T-helper 2 cell treated with Interferon-gamma antibody and Interleukin-4, amounts not matched to agents 5 μg/mL and 100 μg/mL, for 36 hours (primary cell): ENCODE data around the gene CUX1.

Experiments
- DNase-seq: peaks from one replicate; pipeline ENCODE4 v3.0.0; 2021; ENCODE audit warnings: low spot score
- H3K27ac Mint-ChIP-seq: one replicate; pipeline ENCODE4 v1.8.0; 2021; ENCODE audit warnings: mild to moderate bottlenecking, mixed read lengths
- H3K27me3 Mint-ChIP-seq: one replicate; pipeline ENCODE4 v1.8.0; 2021; ENCODE audit warnings: low read depth, mixed read lengths
- H3K36me3 Mint-ChIP-seq: one replicate; pipeline ENCODE4 v1.8.0; 2021; ENCODE audit warnings: low read depth, mixed read lengths
- H3K4me1 Mint-ChIP-seq: one replicate; pipeline ENCODE4 v1.8.0; 2021; ENCODE audit warnings: low read depth, mixed read lengths
- H3K4me3 Mint-ChIP-seq: one replicate; pipeline ENCODE4 v1.8.0; 2022; ENCODE audit warnings: mild to moderate bottlenecking, moderate library complexity, mixed read lengths
- H3K9me3 Mint-ChIP-seq: one replicate; pipeline ENCODE4 v1.8.0; 2021; ENCODE audit warnings: mixed read lengths

CUX1 gene

DNA sequence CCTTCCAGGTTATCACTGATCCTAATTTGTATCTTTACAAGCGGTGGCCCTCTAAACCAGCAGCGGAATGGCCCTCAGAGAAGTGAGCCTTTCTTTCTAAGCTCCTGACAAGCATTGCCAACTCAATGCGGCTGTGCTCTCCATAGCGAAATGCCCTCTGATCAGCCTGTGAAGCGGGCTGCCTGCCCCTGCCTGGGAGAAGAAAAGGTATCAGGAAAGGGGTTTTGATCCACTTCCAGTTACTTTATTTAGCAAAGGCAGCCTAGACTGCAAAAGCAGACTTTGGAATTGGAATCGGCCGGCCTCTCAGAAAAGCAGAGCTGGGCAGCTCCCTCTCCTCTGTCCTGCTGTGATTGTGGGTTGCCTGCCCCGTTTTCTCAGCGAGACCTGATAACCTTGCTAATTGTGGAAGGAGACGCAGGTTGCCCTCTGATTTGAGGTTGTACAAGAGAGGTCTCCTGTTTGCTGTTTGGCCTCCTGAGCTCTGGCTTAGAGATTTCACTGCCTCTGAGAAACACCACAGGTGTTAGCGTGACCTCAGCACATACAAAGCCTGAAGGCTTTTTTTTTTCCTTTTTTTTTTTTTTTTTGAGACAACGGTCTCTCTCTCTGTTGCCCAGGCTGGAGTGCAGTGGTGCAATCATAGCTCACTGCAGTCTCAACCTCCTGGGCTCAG, 415.3 kb downstream of the CUX1 start:
- Mint-ChIP-seq H3K27me3 (no peaks in the 10 kb centered on the region), H3K9me3 (no peaks in the 10 kb centered on the region), H3K4me3 (no peak overlapping the region), H3K36me3 (no peaks in the 10 kb centered on the region), H3K4me1 (no peaks in the 10 kb centered on the region), H3K27ac (no peak overlapping the region)
- no peak for DNase-seq

DNA sequence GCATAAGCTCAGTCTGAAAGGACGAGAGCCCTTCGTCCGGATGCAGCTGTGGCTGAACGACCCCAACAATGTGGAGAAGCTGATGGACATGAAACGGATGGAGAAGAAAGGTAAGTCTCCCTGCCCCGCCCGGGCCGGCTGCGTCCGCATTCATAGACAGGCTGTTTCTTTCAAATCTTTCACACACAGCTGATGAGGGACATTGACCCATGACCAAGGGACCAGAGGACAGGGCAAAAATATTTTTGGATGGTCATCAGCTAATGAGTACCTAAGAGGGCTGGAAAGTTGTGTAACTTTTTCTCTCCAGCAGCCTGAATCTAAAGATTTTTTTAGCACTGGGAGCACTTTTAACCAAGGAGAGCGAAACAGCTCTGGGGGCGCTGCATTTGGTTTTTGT, 416.7 kb downstream of the CUX1 start:
- H3K36me3 Mint-ChIP-seq: no peaks in the 10 kb centered on the region
- no peak overlapping the region for H3K27ac Mint-ChIP-seq
- H3K9me3 Mint-ChIP-seq: no peaks in the 10 kb centered on the region
- H3K4me1 Mint-ChIP-seq: no peaks in the 10 kb centered on the region
- no peaks in the 10 kb centered on the region for H3K27me3 Mint-ChIP-seq
- no peak for DNase-seq
- H3K4me3 Mint-ChIP-seq: no peak overlapping the region

DNA sequence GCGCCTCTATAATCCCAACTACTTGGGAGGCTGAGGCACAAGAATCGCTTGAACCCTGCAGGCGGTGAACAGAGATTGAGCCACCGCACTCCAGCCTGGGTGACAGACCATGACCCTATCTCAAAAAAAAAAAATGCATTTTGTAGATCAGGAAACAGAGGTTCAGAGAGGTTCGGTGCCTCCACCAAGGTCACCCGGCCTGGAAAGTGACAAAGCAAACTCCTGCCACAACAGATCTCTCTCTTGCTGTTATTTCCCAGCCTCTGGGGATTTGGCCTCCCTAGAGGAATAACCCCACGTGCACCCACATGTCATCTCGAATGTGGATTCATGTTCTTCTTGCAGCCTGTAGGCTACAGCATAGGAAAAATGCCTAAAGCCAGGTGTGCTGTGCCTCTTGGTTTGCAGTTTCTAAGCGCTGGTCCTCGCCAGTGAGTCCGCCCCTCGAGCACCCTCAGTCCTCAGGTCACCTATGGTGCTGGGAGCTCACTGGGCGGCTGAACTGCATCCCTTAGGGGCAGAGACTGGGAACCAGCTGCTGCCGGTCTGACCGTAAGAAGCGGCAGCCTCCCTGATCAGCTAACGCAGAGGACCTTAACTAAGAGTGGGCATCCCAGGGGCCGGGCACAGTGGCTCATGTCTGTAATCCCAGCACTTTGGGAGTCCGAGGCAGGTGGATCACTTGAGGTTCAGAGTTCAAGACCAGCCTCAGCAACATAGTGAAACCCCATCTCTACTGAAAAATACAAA, 417.6 kb downstream of the CUX1 start:
- Mint-ChIP-seq H3K9me3 (no peaks in the 10 kb centered on the region), H3K27me3 (no peaks in the 10 kb centered on the region), H3K4me3 (no peak overlapping the region), H3K27ac (no peak overlapping the region), H3K4me1 (no peaks in the 10 kb centered on the region), H3K36me3 (no peaks in the 10 kb centered on the region)
- DNase-seq: no peak

DNA sequence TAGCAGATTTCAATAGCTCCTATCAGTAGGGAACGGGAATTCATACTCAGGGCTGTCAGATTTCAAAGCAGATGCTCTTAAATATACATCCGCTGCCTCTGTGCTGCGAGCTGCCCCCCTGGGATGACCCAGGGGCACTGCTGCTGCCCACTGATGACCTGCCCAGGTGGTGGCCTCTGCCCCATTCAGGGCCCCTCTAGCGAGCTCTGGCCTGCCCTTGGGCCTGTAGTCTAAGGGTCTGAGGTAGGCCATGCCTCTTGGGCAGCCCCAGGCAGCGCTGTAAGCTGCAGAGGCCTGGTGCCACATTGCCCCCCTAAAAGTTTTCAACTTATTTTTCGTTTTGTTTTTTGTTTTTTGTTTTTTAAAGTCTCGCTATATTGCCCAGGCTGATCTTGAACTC, 418.7 kb downstream of the CUX1 start:
- Mint-ChIP-seq H3K4me1 (no peaks in the 10 kb centered on the region), H3K4me3 (no peak overlapping the region), H3K9me3 (no peaks in the 10 kb centered on the region), H3K36me3 (no peaks in the 10 kb centered on the region), H3K27me3 (no peaks in the 10 kb centered on the region), H3K27ac (no peak overlapping the region)
- no peak for DNase-seq

DNA sequence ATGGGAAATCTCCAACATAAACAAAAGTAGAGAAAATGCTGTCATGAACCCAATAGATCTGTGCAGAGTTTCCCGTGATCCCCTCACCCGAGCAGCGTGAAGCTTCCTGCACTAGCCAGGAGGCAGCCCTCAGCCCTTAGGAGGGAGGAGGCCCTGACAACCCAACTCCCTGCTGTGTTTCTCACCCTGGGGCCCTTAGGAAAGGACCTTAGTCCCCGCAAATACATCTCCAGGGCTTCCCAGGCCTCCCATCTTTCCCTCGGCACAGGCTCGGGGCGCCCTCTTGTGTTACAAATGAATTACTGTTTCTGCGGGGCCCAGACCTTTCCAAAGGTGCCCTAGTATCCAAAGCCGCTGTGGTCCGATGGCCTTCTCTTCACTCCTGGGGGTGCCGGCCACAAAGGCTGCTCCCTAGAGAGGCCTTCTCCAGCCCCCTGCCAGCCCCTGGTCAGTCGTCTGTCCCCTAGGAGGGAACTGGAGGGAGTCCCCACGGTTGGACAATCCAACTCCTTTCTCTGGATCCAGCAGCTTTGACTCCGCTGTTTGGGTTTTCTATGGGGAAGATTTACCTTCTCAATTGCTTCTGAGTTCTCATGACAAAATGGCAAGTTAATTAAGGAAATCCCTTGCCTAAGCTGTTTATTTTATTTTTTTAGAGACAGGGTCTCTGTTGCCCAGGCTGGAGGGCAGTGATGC, 419.3 kb downstream of the CUX1 start:
- Mint-ChIP-seq H3K27ac (no peak overlapping the region), H3K4me3 (no peak overlapping the region), H3K9me3 (no peaks in the 10 kb centered on the region), H3K4me1 (no peaks in the 10 kb centered on the region), H3K27me3 (no peaks in the 10 kb centered on the region), H3K36me3 (no peaks in the 10 kb centered on the region)
- peak; percentile 12 for DNase-seq

DNA sequence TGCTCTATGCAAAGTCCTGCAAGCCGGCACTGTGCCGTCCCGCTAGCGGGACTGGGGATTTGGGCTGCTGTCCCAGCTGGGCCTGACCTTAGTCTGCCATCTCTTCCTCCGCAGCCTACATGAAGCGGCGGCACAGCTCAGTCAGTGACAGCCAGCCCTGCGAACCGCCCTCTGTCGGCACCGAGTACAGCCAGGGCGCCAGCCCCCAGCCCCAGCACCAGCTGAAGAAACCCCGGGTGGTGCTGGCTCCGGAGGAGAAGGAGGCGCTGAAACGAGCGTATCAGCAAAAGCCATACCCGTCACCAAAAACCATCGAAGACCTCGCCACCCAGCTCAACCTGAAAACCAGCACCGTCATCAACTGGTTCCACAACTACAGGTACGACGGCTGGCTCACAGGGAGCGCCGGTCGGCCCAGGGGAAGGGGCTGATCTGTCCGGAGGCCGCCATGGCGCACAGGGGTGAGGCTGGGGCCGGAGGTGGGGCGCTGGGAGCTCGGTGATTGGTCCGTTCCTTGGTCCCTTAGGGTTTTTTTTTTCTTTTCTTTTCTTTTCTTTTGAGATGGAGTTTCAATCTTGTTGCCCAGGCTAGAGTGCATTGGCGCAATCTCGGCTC, 421.9 kb downstream of the CUX1 start:
- Mint-ChIP-seq H3K27ac (no peak overlapping the region), H3K4me3 (no peak overlapping the region), H3K27me3 (no peaks in the 10 kb centered on the region), H3K9me3 (no peaks in the 10 kb centered on the region), H3K4me1 (no peaks in the 10 kb centered on the region), H3K36me3 (no peaks in the 10 kb centered on the region)
- no peak for DNase-seq

DNA sequence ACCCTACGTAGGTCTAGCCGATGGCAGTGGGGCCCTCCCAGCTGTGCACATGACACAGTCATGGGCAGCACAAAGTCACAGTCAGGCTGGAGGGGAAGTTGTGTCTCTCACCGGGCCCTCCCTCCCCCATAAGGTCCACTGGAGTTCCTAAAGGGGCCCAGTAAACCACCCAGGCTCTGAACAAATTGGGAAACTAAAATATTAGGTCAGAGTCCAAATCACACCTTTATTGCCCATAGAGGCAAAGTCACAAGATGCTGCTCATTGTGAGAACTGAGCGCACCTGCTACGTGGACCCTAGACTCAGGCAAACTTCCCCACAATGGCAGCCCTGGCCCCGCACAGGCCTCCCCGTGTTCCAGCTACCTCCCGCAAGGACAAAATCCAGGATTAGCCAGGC, 424.0 kb downstream of the CUX1 start:
- Mint-ChIP-seq H3K4me3 (no peak overlapping the region), H3K4me1 (no peaks in the 10 kb centered on the region)

DNA sequence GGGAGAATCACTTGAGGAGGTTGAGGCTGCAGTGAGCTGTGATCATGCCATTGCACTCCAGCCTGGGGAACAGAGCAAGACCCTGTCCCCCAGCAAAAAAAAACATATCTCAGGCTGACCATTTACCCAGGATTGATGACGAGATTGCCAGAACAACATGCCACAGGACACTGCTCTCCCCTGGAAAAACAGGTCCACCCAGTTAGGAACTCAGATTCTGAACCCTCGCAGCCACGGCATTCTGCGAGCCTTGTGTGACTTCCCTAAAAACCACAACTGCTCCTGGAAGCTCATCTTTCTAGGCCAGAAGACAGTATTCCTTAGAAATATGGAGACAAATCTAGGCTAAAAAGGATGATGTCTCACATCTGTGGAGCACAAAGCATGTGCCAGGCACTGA, 427.2 kb downstream of the CUX1 start:
- Mint-ChIP-seq H3K27ac (no peak overlapping the region), H3K27me3 (no peaks in the 10 kb centered on the region), H3K4me3 (no peak overlapping the region), H3K36me3 (no peaks in the 10 kb centered on the region), H3K4me1 (no peaks in the 10 kb centered on the region), H3K9me3 (no peaks in the 10 kb centered on the region)
- no peak for DNase-seq

More for the DNA sequence above, 424.0 kb downstream of the CUX1 start:
- DNase-seq: no peak
- Mint-ChIP-seq H3K27me3 (no peaks in the 10 kb centered on the region), H3K27ac (no peak overlapping the region), H3K9me3 (no peaks in the 10 kb centered on the region), H3K36me3 (no peaks in the 10 kb centered on the region)

DNA sequence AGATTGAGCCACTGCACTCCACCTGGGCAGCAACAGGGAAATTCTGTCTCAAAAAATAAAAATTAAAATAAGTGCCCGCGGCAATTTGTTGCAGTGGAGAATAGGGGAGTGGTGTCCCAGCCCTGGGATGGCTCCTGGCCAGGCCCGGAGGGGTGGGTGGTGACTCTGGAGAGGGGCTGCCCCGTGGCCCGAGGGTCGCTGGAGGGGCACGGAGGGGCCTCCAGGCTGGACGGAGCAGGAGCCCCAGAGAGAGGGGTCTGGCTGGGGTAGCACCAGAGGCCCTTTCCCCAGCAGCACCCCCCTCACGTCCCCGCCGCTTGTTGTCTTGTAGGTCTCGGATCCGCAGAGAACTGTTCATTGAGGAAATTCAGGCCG, 430.6 kb downstream of the CUX1 start:
- no peaks in the 10 kb centered on the region for H3K27me3 Mint-ChIP-seq
- peaks cover 6% of the 10 kb centered on the region for H3K4me1 Mint-ChIP-seq
- H3K4me3 Mint-ChIP-seq: no peak overlapping the region
- H3K36me3 Mint-ChIP-seq: peaks cover 3% of the 10 kb centered on the region
- H3K9me3 Mint-ChIP-seq: no peaks in the 10 kb centered on the region
- no peak overlapping the region for H3K27ac Mint-ChIP-seq
- DNase-seq: no peak

DNA sequence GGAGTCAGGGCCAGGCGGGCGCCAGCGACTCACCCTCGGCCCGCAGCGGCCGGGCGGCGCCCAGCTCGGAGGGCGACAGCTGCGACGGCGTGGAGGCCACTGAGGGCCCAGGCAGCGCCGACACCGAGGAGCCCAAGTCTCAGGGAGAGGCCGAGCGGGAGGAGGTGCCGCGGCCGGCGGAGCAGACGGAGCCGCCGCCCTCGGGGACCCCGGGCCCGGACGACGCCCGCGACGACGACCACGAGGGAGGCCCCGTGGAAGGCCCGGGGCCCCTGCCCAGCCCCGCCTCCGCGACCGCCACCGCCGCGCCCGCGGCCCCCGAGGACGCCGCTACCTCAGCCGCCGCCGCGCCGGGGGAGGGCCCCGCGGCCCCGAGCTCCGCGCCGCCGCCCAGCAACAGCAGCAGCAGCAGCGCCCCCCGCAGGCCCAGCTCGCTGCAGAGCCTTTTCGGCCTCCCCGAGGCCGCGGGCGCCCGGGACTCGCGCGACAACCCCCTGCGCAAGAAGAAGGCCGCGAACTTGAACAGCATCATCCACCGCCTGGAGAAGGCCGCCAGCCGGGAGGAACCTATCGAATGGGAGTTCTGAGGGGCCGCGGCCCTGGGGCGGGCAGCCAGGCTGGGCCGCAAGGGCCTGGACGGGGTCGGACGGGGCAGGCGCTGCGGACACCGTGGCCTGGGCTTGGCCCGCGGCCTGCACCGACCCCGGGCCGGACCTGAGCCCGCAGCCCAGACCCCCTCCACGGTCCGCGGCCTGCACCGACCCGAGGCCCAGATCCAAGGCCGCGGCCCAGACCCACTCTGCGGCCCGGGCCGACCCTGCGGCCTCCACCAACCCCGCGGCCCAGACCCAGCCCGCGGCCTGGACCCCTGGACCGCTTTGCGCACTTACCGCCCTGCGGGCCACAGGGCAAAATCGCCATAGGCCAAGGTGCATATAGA, 431.3 kb downstream of the CUX1 start:
- Mint-ChIP-seq H3K27ac (no peak overlapping the region), H3K27me3 (no peaks in the 10 kb centered on the region), H3K9me3 (no peaks in the 10 kb centered on the region), H3K4me3 (no peak overlapping the region), H3K4me1 (peaks cover 6% of the 10 kb centered on the region), H3K36me3 (peaks cover 3% of the 10 kb centered on the region)
- no peak for DNase-seq

DNA sequence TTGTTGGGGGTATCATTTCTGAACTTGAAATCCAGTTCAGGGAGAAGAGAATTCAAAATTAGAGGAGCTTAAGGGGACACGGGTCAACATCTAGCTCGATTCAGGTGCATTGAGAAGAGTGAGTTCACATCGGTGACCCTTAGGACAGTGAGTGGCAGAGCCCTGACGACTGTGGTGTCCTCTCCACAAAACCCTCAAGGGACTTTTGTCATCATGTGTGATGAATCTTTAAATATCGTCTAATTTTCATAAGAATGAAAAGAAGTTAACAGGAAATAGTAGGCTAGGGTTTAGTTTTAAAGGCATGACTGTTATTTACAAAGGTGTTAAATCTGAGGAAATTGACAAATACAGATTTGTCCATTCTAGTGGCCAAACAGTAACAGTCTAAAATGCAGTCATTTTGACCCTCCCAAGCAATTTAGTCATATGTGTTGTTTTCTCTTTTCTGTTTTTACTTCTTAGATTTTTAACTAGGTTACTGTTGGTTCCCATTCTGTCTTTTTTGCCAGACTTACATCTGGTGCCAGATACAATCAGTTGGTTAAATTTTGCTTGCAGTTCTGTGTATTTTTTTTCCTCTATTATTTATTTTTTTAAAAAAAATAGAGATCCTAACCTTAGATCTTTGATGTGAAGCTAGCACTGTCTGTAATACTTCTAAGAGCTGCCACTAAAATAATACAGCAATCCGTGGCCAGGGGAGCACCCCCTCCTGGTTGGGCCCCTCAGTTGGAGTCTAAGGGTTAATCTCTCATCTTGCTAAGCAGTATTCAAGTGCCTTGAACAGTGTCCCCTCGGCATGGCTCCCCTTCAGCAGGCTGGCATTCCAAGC, 434.3 kb downstream of the CUX1 start:
- H3K4me1 Mint-ChIP-seq: peaks cover 6% of the 10 kb centered on the region
- no peaks in the 10 kb centered on the region for H3K9me3 Mint-ChIP-seq
- no peak overlapping the region for H3K4me3 Mint-ChIP-seq
- H3K27ac Mint-ChIP-seq: no peak overlapping the region
- no peak for DNase-seq
- peaks cover 3% of the 10 kb centered on the region for H3K36me3 Mint-ChIP-seq
- no peaks in the 10 kb centered on the region for H3K27me3 Mint-ChIP-seq

DNA sequence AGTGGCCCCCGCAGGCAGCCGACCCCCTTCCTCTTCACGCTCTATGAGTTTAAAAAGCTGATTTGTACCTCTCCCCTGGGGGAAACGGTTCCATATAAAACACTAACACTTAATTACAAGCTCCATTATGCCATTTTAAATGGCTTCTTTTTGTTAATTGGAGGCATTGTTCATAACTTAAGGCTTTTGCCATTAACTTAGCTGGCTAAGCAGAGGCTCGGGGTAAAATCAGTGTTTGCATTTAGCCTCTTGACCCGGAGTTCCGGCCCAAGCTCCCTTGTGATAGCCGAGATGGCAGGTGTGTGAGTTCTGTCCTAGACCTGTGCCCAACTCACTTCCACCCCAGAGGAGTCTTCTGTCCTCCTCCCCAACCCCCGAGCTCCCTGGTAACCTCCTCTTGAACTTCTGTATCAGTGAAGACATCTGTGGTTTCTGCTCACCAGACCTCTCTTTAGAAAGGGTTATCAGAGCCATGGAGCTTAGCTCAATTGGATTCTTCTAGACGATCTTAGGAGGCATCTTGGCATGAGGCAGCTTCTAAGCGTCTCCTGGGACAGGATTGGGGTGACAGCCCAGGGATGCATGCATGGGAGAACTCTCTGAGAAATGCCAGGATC, 435.0 kb downstream of the CUX1 start:
- H3K27ac Mint-ChIP-seq: no peak overlapping the region
- no peaks in the 10 kb centered on the region for H3K9me3 Mint-ChIP-seq
- no peak for DNase-seq
- H3K4me1 Mint-ChIP-seq: peaks cover 6% of the 10 kb centered on the region
- peaks cover 3% of the 10 kb centered on the region for H3K36me3 Mint-ChIP-seq
- no peaks in the 10 kb centered on the region for H3K27me3 Mint-ChIP-seq
- H3K4me3 Mint-ChIP-seq: no peak overlapping the region
